HEK293T (cell line): ENCODE measurements around the gene EIF6.

Experiments
- CTCF ChIA-PET: fragments of 350-600 bp; formaldehyde crosslinking; extraction: SDS; loops from one replicate; lab custom pipeline; 2021; ENCODE audit warnings: antibody characterized with exemption, inconsistent platforms; lab: Yijun Ruan, JAX
- POLR2A ChIA-PET: fragments of 350-600 bp; formaldehyde crosslinking; extraction: SDS; loops from one replicate; lab custom pipeline; 2020; ENCODE audit warnings: antibody characterized with exemption, inconsistent platforms; lab: Yijun Ruan, JAX
- DNase-seq: peaks from one replicate; pipeline ENCODE4 v3.0.0; 2012; ENCODE audit warnings: mixed read lengths; ENCODE audit errors: extremely low spot score
- ARNT ChIP-seq: fragments of 450-650 bp; IDR thresholded peaks from 2 replicates; pipeline ENCODE4 v1.6.1; 2017; ENCODE audit warnings: mild to moderate bottlenecking
- BHLHE40 ChIP-seq: fragments of 450-650 bp; IDR thresholded peaks from 2 replicates; pipeline ENCODE4 v1.6.1; 2016; ENCODE audit warnings: mild to moderate bottlenecking, moderate library complexity, borderline replicate concordance
- CTBP1 ChIP-seq: fragments of 450-650 bp; IDR thresholded peaks from 2 replicates; pipeline ENCODE4 v1.6.1; 2016; ENCODE audit warnings: borderline replicate concordance
- ELF4 ChIP-seq: fragments of 450-650 bp; IDR thresholded peaks from 2 replicates; pipeline ENCODE4 v1.6.1; 2017; ENCODE audit warnings: antibody characterized with exemption
- FOXA1 ChIP-seq: fragments of 450-650 bp; IDR thresholded peaks from 2 replicates; pipeline ENCODE4 v1.6.1; 2016; ENCODE audit warnings: mild to moderate bottlenecking
- FOXK2 ChIP-seq: fragments of 450-650 bp; IDR thresholded peaks from 2 replicates; pipeline ENCODE4 v1.6.1; 2016; ENCODE audit warnings: mild to moderate bottlenecking
- FOXM1 ChIP-seq: fragments of 450-650 bp; IDR thresholded peaks from 2 replicates; pipeline ENCODE4 v1.6.1; 2017; ENCODE audit warnings: mild to moderate bottlenecking, borderline replicate concordance
- HDGF ChIP-seq: fragments of 450-650 bp; IDR thresholded peaks from 2 replicates; pipeline ENCODE4 v1.6.1; 2017; ENCODE audit warnings: antibody characterized with exemption, borderline replicate concordance
- L3MBTL2 ChIP-seq: fragments of 450-650 bp; conservative IDR thresholded peaks from 2 replicates; pipeline ENCODE4 v1.6.1; 2016; ENCODE audit warnings: mild to moderate bottlenecking
- LEF1 ChIP-seq: fragments of 450-650 bp; IDR thresholded peaks from 2 replicates; pipeline ENCODE4 v1.6.1; 2017; ENCODE audit warnings: mild to moderate bottlenecking, borderline replicate concordance
- NFRKB ChIP-seq: fragments of 450-650 bp; IDR thresholded peaks from 2 replicates; pipeline ENCODE4 v1.6.1; 2016; ENCODE audit warnings: mild to moderate bottlenecking, moderate library complexity
- SP1 ChIP-seq: fragments of 450-650 bp; IDR thresholded peaks from 2 replicates; pipeline ENCODE4 v1.6.1; 2017
- SUZ12 ChIP-seq: fragments of 450-650 bp; IDR thresholded peaks from 2 replicates; pipeline ENCODE4 v1.6.1; 2016; ENCODE audit warnings: mild to moderate bottlenecking
- TARDBP ChIP-seq: fragments of 450-650 bp; IDR thresholded peaks from 2 replicates; pipeline ENCODE4 v1.6.1; 2016
- ZNF384 ChIP-seq: fragments of 450-650 bp; IDR thresholded peaks from 2 replicates; pipeline ENCODE4 v1.6.1; 2016
- TF ChIP-seq, protein P1 (sequence below): fragments of 450-650 bp; IDR thresholded peaks from 2 replicates; pipeline ENCODE4 v1.6.1; 2016

EIF6 gene

DNA sequence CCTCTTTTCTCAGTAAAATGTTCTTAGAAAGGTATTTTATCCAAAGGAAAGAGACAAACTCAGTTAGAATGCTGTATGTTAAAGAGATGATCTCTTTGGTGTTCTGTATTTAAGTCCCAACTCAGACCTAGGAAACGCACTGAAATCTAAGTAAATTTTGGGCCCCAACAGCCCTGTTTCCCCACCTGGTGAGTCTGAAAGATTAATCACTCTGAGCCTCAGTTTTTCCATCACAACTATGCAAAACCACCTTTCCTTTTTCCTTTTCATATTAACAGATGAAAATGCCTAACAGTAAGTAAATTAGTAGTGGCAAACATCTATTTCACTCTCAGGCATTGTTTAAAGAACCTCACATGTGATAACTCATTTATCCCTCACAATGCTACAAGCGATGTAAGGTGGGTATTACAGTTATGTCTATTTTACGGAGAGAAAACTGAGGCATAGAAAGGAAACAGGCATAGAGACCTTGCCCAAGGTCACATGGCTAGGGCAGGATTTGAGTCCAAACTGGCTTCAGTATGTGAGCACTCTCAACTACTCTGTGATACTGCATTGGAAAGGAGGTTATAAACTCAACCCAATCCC is 43.6 kb upstream of the EIF6 start:
- no peak for DNase-seq
- TF ChIP-seq BHLHE40 (no peak), FOXA1 (no peak), LEF1 (no peak)
- ChIA-PET POLR2A (no interaction called here), CTCF (interaction anchor here (0.7 to 1.9 kb wide), 2 partner anchors 23 to 478 kb away, joined by 3 to 36 read pairs; no protein-coding TSS in a partner anchor)

DNA sequence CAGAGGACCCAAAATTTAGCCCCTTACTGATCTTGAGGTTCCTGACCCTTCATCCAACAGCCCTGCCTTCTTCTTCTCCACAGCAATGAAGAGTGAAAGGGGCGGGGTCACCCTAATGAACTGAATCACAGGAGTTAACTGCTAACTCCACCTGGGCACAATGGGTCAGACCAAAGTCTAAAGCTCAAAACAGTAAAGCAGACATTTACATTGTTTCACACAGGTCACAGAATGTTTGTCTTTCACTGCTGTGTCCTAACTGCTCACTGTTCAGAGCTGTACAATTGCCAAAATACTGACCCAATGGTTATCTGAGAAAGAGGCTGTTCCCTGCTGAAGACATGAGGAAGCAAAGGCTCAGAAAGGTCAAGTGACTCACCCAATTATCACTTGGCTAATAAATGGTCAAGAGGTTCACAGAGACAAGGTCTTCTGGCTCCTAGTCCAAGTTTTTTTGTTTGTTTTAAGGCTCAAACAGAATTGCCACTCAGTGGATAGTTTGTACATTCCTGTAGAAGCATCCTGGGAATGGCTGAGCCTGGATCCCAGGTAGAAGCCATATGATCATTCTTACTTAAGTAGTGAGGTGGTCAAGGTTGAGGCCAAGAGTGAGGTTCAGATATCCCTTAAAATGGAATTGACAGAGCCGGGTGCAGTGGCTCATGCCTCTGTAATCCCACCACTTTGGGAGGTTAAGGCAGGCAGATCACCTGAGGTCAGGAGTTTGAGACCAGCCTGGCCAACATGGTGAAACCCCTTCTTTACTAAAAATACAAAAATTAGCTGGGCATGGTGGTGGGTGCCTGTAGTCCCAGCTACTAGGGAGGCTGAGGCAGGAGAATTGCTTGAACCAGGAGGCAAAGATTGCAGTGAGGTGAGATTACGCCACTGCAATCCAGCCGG is 42.8 kb upstream of the EIF6 start:
- TF ChIP-seq L3MBTL2: no peak
- TF ChIP-seq SUZ12: no peak
- no peak for DNase-seq
- CTCF ChIA-PET: interaction anchor here (1.1 kb wide), 1 partner anchor 22 kb away, joined by 5 read pairs; no protein-coding TSS in a partner anchor
- POLR2A ChIA-PET: interaction anchor here (1.6 kb wide), 1 partner anchor 22 kb away, joined by 8 read pairs; no protein-coding TSS in a partner anchor

DNA sequence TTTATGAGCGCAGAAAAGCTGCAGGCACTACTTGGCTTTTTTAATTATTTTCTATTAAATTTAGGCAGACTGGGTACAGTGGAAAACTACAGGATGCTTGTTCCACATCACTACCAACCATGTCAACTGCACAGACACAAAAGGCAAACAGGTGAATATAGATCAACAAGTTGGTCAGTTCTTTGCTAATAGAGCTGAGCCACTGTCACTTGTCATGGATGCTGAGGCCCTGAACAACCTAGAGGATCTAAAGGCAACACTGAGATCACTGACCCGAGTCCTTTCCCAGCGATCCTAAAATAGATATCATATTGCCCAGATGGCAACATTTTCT is 42.1 kb upstream of the EIF6 start:
- POLR2A ChIA-PET: interaction anchor here (1.6 kb wide), 1 partner anchor 22 kb away, joined by 8 read pairs; no protein-coding TSS in a partner anchor
- no peak for DNase-seq
- TF ChIP-seq FOXA1 (no peak), SUZ12 (no peak), L3MBTL2 (no peak), FOXM1 (no peak)
- CTCF ChIA-PET: interaction anchor here (1.1 kb wide), 1 partner anchor 22 kb away, joined by 5 read pairs; no protein-coding TSS in a partner anchor

DNA sequence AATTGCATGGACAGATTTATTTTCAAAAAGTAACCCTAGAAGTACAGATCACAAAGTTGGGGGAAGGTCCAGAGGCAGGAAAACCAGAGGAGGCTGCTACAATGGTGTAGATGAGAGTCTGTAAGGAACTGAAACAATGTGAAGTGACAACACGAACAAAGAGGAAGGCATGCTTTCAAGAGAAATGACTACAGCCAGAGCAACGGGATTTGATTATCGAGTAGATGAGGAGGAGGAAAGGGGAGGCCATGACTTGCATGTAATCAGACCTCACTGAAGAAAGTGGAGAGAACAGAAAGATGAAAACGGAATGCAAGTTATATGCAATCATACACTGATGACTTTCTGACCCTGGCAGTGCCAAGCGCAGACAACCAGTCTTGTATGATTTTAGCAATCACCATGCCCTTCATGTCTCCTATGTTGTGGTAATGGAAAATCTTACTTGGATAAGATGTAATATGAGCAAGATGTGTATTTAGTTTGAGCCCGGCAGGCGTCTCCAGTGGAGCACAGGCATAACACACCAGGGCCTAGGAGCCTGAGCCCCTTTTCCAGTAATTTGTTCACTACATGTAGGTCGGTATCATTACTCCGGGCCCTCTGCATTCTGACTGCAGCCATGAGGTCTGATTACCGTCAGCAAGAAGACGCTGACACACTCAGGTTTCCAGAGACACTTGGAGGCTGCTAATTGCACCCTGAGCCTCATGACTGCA is 41.6 kb upstream of the EIF6 start:
- POLR2A ChIA-PET: interaction anchor here (1.6 kb wide), 1 partner anchor 21 kb away, joined by 8 read pairs; no protein-coding TSS in a partner anchor
- TF ChIP-seq ELF4: no peak
- no peak for TF ChIP-seq FOXA1
- TF ChIP-seq BHLHE40: no peak
- no peak for TF ChIP-seq NFRKB
- TF ChIP-seq LEF1: no peak
- TF ChIP-seq CTBP1: no peak
- TF ChIP-seq FOXK2: no peak
- no peak for TF ChIP-seq ZNF384
- TF ChIP-seq TARDBP: no peak
- no peak for TF ChIP-seq FOXM1
- no peak for TF ChIP-seq ARNT
- TF ChIP-seq SUZ12: no peak
- no peak for TF ChIP-seq L3MBTL2
- DNase-seq: no peak
- CTCF ChIA-PET: interaction anchor here (0.7 kb wide), 1 partner anchor 1014 kb away, joined by 3 read pairs; no protein-coding TSS in a partner anchor

DNA sequence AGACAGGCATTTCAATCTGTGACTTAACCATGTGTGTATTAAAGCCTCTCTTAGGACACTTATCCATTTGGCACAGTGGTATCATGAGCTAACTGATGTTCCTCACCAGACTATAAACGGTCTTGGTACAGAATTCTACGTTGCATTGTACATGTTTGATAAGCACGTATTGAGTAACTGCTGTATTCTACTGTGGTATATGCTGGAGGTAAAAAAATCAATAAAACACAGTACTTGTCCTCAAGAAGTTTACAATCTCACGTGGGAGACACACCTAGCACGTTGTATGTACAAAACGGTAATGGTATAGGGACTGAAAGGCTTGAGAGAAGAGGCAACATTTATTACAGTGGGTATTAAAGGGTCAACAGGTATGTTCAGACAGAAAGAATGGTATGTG is 40.8 kb upstream of the EIF6 start:
- ChIA-PET POLR2A (no interaction called here), CTCF (interaction anchor here (0.7 kb wide), 1 partner anchor 1013 kb away, joined by 3 read pairs; no protein-coding TSS in a partner anchor)
- TF ChIP-seq L3MBTL2 (no peak), LEF1 (no peak), HDGF (no peak), CTBP1 (no peak), FOXM1 (no peak), FOXA1 (no peak), TARDBP (no peak), SUZ12 (no peak), ZNF384 (no peak)
- TF ChIP-seq, protein P1, sequence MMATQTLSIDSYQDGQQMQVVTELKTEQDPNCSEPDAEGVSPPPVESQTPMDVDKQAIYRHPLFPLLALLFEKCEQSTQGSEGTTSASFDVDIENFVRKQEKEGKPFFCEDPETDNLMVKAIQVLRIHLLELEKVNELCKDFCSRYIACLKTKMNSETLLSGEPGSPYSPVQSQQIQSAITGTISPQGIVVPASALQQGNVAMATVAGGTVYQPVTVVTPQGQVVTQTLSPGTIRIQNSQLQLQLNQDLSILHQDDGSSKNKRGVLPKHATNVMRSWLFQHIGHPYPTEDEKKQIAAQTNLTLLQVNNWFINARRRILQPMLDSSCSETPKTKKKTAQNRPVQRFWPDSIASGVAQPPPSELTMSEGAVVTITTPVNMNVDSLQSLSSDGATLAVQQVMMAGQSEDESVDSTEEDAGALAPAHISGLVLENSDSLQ: no peak
- no peak for DNase-seq

DNA sequence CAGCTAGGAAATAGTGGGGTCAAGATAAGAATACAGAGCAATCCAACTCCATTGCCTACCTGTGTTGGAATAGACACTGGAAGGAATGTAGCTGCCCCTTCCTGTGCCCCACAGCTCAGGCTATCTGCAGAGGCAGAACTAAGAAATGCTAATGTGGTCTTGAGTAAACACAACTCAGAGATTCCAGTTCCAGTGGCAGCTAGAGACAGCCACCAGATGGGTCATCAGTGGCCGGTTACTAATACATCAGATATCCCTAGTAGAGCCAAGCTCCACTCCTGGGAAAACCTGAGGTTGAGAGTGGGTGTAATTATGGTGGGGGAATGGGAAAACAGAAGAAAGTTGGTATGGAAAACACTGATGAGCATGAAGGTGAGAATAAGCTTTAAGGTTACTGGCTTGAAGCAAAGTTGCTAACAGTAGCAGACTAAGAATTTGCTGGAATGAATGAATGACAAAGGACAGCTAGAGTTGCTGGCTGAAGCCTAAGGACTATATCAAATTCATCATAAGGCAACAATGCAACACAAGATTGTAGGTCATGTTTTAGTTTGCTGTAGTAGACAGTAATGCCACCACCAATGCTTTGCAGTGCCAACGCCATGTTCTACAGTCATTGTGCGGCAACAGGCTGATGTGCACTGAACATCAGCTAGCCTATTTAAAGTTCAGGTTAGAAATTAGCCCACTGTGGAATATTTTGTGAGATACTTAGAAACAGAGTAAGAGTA is 36.0 kb upstream of the EIF6 start:
- ChIA-PET CTCF (interaction anchor here (0.6 to 3.7 kb wide), 4 partner anchors 10 to 224 kb away, joined by 8 to 27 read pairs (median 10); no protein-coding TSS in a partner anchor), POLR2A (interaction anchor here (0.7 to 1.5 kb wide), 4 partner anchors 15 to 496 kb away, joined by 3 to 8 read pairs (median 4); partner anchors contain the start of genes CEP250 and UQCC1)
- no peak for DNase-seq
- TF ChIP-seq, protein P1: no peak
- TF ChIP-seq LEF1 (no peak), SUZ12 (no peak), L3MBTL2 (no peak), ZNF384 (no peak), FOXK2 (no peak), TARDBP (no peak), ARNT (no peak), ELF4 (no peak), HDGF (no peak), FOXA1 (no peak), FOXM1 (no peak), BHLHE40 (no peak), SP1 (no peak), CTBP1 (no peak), NFRKB (no peak)
